GM13976 (cell line): ENCODE measurements around the gene MIP.

Source experiments
- DNase-seq: peaks from one replicate; pipeline ENCODE4 v3.0.0; 2012; ENCODE audit warnings: low spot score
- CTCF ChIP-seq: IDR thresholded peaks from 2 replicates; pipeline ENCODE4 v1.5.1; 2012; ENCODE audit warnings: borderline replicate concordance, mild to moderate bottlenecking; ENCODE audit not compliant: insufficient read depth; ENCODE audit errors: extremely low read depth, missing control alignments, control extremely low read depth
- in situ Hi-C: fragments of 300-500 bp; cut with MboI; formaldehyde crosslinking; loops from one replicate; pipeline ENCODE4 v1.12.0; 2022; ENCODE audit warnings: low sequenced_read_pairs, mixed read lengths, inconsistent platforms; ENCODE audit not compliant: unreplicated experiment

The MIP gene

GRCh38 chr12:56420411-56420810 lies 34.0 kb downstream of the MIP start:
- TF ChIP-seq CTCF: no peak
- no peak for DNase-seq
- in situ Hi-C loops: no loop called here

GRCh38 chr12:56417739-56418138 lies 36.7 kb downstream of the MIP start:
- no peak for DNase-seq
- TF ChIP-seq CTCF: no peak
- in situ Hi-C loops: no loop called here

GRCh38 chr12:56414401-56414800 lies 40.1 kb downstream of the MIP start:
- in situ Hi-C loops: no loop called here
- no peak for DNase-seq
- TF ChIP-seq CTCF: no peak

- in situ Hi-C loops: no loop called here
- no peak for TF ChIP-seq CTCF
Observed at GRCh38 chr12:56413392-56413791, 41.1 kb downstream of the MIP start.

GRCh38 chr12:56411781-56412639 lies 42.4 kb downstream of the MIP start:
- in situ Hi-C loops: no loop called here
- peak; percentile 7 for DNase-seq
- TF ChIP-seq CTCF: no peak

More at GRCh38 chr12:56413392-56413791, 41.1 kb downstream of the MIP start:
- DNase-seq: no peak

- DNase-seq: no peak
- TF ChIP-seq CTCF: no peak
- in situ Hi-C loops: no loop called here
Observed at GRCh38 chr12:56410768-56411167, 43.7 kb downstream of the MIP start.
